ENCODE results near the gene AUTS2.

AUTS2 gene

GRCh38 chr7:69575651-69576050, 22.6 kb upstream of the AUTS2 start:
- TF ChIP-seq CTCF (IDR thresholded peaks at IDR 0.05) = no peak

- TF ChIP-seq CTCF (IDR thresholded peaks at IDR 0.05) = no peak
Measured at GRCh38 chr7:69577221-69577620, 21.1 kb upstream of the AUTS2 start.

- TF ChIP-seq CTCF (IDR thresholded peaks at IDR 0.05) = no peak
Measured at GRCh38 chr7:69585169-69585568, 13.1 kb upstream of the AUTS2 start.

GRCh38 chr7:69586321-69586720, 12.0 kb upstream of the AUTS2 start:
- TF ChIP-seq CTCF (IDR thresholded peaks at IDR 0.05) = no peak

- no peak for TF ChIP-seq CTCF (IDR thresholded peaks at IDR 0.05)
Measured at GRCh38 chr7:69588773-69589172, 9.5 kb upstream of the AUTS2 start.

- TF ChIP-seq CTCF (IDR thresholded peaks at IDR 0.05) = no peak
Measured at GRCh38 chr7:69591805-69592204, 6.5 kb upstream of the AUTS2 start.

GRCh38 chr7:69593511-69593910, 4.8 kb upstream of the AUTS2 start:
- no peak for TF ChIP-seq CTCF (IDR thresholded peaks at IDR 0.05)

- no peak for TF ChIP-seq CTCF (IDR thresholded peaks at IDR 0.05)
Measured at GRCh38 chr7:69595415-69595814, 2.9 kb upstream of the AUTS2 start.

Measured in LNCAP (cell line).